GM18867 (cell line): Measurements from ENCODE around the gene SH3RF3.
"Not testable (repeated sequence)": the region's sequence is repeated elsewhere in the genome, so short reads cannot be mapped to it uniquely, and the experiment has no call there.

Experiments used
- ATAC-seq: cut with Tn5 transposase; IDR thresholded peaks from one replicate; pipeline ENCODE4 v1.9.1; 2021; ENCODE audit warnings: mild to moderate bottlenecking, moderate library complexity; ENCODE audit not compliant: unreplicated experiment

Gene SH3RF3

DNA sequence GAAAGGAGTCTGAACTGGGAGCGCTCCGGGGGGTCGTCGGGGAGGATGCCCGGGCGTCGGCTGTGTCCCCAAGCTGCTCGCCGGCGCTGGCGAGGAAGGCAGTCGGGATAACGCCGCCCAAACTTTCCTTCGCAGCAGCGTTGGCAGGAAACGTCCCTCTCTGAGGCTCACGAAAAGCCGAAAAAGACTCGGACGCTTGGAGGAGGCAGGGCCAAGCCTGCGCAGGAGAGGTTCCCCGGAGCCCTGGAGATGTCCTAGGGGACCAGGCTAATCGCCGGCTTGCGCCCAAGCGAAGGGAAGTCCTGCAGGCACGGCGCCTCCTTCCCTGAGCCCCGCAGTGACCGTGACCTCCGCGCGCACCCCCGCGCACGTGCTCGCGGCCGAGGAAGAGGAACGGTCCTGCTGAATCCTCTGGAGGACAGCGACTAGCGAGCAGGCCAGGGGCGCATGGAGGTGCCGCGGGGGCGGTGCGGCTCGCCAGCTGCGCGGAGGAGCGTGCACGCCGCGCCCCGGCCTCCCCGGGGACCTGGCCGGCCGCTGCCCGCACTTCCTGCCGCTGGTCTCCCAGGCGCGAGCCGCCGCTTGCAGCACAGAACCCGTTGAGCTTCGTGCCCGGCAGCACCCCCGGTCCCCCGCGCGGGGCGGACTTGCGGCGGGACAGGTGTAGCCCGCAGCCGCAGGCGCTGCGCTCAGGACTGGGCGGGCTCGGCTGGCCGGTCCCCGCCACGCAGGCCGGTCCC is at the start of gene SH3RF3:
SH3RF3 (plus strand) TSS at position 590 of the 740 bp plus-strand sequence.
- ATAC-seq = no peak

DNA sequence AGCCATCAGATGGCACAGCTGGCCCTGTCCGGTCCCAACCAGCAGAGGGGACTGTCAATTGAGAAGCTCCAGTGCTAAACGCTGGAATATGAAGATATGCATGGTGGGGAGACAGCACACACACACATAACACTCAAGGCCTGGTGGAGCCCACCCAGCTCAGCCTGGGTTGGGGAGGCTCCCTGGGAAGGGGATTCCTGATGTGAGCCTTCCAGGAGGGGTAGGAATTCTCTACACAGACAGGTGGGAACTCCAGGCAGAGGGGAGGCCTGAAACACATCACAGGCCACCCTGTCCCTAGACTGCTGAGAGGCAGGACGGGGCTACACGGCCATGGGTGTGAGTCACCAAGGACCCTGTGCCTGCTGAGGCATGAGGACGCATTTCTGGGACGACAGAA is 49.4 kb upstream of the SH3RF3 start:
- ATAC-seq = no peak

DNA sequence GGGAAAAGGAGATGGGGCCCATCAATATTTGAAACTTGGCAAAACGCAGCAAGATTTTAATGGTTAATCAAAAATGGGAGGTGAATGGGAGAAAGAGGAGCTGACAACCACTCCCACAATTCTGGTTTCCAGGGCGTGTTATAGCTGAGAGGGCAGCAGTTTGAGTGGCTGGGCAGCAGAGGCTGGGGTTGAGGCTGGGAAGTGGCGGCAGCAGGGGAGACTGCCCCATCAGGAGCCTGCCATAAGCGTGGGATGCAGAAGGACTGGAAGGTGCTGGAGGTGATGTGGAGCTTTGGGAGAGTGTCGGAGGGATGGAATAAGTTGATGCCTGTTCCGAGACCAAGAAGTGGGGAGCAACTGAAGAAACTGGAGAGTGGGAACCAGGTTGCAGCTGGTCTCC is 48.9 kb upstream of the SH3RF3 start:
- no peak for ATAC-seq

DNA sequence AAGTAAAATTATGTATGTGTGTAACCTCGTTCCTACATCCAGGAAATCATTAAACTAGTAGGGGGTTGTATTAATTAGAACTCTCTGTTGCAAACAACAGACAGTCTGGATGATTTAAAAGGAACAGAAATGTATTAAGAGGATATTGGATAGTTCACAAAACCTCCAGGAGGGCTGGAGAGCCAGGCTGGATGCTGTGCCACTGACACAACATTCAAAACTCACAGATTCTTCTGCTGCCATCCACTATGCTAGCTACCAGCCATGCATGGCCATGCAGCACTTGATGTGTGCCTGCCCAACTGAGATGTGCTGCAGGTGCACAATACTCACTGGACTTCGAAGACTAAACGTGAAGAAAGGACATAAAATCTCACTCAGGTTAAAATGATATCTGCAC is 48.2 kb upstream of the SH3RF3 start:
- ATAC-seq = no peak

DNA sequence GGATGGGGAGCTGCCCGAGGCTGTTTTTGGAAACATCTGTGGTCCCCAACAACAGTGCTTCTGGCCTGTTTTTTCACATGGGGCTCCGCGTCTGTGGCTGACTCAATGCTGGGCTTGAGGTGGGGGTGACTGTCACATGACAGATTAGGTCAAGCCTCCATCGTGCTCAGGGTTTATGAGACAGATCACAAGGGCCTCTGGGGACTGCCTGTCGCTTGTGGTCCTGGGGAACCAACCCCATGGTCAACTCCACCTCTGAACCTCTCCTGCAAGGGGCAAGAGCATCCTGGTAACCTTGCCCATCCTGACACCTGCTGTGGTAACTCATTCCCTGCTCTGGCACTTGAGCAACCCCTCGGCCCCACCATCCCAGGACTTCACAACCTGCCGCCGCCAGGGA is 47.6 kb upstream of the SH3RF3 start:
- ATAC-seq = no peak

DNA sequence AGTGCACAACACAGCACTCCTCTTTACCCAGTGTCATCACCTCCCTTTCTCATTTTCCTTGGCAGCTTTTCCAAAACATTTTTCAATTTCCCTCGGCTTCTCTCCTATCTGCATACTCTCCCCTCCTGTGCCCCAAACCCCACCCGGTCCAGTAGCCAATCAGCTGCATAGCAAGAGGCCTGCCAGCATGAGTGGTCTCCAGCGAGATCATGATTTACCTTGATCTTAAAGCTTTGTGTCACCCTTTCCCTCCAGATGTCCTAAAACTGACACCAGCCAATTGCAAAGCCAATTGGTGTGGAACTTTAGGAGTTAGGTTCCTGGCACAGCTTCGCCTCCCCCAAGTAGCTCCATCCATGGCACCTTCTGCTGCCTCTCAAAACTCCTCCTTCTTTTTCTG is 45.2 kb upstream of the SH3RF3 start:
- ATAC-seq = no peak

DNA sequence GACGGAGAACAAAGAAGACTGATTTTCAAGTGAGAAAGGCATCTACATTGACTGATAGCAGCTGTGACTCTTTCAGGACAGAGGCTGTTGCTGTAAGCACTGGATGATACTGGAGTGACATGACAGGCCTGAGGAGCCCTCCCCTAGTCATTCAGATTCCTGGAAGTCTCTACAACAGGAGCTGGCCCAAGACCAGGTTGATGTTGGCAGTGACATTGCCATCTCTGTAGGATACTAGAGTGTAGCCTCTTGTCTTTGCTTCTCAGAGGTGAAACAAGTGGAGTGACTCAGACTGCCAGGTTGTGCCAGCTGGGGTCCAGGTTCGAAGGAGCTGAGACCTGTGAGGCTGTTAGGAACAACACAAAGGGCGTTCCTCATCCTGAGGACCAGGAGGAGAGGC is 44.7 kb upstream of the SH3RF3 start:
- ATAC-seq = no peak

DNA sequence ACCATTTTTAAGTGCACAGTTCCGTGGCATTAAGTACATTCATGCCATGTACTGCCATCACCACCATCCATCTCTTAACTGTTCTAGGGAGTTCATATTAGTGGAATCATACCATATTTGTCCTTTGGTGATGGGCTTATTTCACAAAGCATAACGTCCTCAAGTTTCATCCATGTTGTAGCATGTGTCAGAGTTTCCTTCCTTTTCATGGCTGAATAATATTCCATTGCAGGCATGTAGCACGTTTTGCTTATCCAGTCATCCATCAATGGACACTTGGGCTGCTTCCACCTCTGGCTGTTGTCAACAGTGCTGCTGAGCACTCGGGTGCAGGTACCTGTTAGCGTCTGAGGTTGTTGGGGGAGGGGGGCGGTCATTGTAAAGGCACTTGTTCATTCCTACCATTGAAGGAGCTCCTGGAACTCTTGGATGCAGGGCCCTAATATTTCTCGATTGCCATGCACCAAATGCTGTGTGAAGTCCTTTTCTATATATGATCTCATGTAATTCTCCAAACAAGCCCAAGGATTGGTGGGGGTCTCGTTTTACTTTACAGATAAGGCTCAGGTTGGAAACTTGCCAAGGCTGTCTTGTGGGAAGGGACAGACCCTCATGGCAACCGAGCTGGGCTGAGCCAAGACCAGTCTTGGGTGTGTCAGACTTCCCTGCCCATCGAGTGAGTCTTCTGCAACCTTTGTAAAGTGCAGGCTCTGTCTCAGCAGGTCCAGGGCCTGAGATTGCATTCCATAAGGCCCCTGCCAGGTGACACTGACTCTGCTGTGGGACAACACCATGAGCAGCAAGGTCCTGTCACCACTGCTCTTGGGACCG is 42.9 kb upstream of the SH3RF3 start:
- ATAC-seq = no peak

DNA sequence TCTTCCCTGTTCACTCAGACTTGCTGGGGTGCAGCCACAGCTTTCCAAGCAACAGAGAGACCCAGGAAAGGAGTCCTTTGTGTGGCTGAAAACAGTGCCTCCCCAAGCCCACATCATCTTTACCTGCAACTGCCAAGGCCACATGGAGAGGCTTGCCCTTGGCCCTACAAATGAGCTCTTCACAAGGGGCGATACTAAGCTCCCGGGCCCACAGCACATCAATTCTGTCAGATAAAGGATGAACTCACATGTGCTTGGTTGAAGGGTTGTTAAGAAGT is 42.3 kb upstream of the SH3RF3 start:
- ATAC-seq = no peak

DNA sequence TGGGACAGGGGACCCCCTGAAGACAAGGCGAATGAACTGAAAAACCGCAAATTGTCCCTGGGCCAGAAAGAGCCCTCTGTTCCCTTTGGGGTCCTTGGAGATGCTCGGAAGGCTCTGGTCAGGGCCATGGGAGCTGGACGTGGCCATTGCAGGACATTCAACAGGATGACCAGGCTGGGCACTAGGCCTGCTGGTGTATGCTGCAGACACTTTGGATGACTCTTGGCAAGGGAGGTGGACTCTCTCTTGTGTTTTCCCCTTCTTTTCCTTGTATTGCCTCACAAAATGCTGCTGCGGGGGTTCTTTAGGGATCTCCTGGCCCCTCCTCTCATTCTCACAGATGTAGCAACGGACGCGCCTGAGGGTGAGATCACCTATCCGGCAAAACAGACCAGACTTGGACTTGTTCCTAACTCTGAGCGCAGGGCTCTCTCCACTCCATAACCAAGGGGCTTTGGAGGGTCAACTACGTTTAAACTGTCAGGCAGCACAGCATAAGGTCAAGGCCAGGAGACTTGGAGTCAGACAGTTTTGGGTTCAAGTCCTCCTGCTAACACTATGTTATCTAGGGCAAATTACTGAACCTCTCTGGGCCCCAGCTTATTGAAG is 41.8 kb upstream of the SH3RF3 start:
- ATAC-seq = no peak

DNA sequence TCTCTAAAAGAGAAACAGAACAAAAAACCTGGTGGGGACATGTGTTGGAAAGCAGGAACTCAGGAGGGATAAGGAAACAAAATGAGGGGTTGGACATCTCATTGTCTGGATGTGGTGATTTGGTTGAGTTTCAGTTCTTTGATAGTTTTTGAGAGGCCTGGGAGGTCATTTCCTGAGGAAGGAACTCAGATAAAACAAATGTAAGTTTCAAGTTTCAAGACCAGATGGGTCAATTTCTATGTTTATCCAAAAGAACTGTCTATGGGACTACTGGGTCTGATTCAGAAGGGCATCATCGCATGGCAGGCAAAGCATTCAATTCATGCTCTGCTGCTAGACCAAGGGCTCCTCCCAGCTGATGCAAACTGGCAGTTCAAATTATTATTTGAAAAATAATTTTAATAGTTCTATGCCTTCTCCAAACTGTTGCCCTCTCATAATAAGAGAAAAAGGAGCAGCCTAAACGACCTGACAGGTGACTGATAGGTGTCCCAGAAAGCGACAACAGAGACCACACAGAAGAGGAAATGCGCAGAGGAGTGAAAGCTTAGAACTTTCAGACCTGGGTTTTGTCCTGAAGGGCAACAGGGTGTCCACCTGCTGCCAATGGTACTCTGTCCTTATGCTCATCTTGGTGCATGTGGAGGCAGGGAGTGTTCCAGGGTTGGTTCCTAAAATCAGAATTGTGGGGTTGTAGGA is 39.3 kb upstream of the SH3RF3 start:
- ATAC-seq = no peak

DNA sequence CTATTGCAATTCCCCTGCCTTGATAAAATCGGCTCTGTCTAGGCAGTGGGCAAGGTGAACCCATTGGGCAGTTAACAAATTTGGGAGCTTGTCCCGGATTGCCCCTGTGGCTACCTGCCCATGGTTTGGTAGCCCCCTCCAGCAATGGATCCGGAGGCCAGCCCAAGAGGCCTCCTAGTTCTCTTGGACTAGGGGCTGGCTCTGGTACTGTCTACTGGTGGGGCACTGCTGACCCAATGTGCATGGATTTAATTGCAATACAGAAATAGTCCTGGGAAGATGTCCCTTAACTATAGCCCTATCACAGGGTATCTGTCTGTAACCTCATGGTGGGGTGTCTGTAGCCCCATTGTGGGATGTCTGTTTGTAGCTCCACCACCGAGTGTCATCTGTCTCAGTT is 37.5 kb upstream of the SH3RF3 start:
- no peak for ATAC-seq

DNA sequence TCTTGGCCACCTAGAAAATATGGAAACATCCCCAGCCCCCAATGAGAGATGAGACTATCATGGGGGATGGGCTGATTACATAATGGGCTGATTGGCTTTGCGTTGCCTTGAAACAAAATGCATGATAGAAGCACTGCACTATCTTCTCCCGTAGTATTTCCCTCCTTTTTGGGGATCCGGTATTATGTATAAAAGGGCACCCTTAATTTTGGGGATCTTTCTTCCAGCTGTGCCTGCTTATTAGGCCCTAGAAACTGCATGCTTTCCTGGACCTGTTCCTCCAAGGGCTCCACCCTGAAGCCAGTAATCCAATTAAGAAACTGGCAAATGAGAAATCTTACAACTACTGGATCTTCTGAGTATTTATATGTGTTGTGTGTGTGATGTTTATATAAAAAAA is 34.9 kb upstream of the SH3RF3 start:
- no peak for ATAC-seq

DNA sequence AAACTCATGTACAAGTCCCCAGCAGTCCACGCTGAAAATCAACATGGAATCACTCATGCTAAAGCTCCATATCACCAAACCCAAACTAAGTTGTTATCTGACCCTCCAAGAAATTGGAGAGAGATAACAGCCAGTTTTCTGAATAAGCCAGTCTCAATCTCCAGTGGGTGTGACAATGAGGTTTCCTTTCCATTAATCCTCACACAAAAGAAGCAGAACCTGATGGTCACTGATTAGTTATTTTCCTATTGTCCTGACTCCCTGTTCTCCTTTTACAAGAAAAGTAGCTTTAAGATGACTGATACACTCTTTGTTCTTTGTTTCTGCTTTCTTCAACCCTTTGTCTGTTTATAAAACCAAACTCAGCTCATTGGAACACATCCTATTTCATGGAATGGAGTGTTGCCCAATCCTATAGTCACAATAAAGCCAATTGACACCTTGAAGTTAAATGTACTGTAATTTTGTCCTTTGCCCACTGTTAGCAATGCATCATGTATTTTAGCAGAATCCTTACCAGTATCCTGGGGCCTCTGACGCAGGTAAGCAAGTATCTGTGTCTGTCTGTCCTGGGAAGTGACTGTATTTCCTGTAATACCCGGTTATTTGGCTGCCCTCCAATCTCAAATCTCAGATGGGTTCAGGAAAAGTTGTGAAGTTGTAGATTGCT is 30.6 kb upstream of the SH3RF3 start:
- no peak for ATAC-seq

DNA sequence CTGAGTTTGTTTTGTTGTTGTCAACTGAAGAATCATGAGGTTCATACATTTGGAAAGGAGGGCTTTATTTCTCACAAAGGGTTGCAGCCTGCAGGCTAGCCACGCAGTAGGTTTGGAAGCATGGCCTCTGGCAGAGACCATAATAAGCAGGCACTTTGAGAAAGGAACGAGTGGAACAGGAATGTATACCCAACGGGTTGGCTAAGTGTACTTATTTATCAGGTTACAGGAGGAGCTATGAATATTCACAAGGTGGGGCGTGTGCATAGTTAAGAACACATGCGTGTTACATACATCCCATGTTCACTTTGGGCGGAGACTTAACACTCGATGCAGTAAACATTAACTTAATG is 30.1 kb upstream of the SH3RF3 start:
- ATAC-seq = no peak

DNA sequence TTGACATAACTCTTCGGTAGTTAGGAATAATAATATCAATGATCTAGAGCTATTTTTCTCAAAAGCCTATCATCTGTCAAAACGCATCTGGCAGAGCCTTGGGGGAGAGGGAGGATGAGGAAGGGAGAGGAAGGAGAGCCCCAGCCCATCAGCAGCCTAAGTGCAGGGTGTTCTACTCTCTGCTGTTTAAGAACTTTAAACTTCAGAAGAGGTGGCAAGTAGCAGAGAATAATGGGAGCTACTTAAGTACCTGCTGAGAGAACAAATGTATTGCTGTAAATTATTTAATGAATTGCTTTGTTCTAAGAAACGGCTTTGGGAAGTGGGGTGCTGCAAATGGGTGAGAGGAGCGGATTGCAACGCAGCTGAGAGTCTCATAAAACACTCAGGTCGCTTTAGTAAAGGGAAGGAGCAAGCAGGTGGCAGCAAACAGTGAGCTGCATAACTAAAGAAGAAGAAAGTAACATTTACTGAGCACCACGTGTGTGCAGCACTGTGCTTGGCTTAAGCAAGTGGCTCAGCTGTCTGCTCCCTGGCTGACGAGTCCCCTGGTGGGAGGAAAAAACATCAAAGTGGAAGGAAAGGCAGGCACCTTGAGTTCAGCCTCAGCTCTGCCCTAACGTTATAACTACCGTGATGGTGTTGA is 26.3 kb upstream of the SH3RF3 start:
- ATAC-seq = no peak

DNA sequence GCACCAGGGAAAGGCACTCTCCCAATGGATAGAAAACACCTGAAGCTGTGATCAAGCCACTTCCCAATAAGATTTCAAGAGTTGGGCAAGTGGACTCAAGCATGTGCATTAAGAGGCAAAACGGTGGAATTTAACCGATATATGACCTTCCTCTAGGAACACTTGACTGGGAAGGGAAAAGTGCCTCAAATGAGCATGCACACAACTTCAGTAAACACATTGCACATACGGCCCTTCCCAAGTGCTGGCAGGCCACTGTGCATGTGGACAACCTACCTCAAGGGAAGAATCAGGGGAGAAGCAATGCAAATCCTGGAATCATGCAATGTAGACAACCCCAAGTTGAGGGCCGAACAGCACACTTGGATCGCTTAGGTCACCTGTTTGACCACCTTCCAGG is 23.9 kb upstream of the SH3RF3 start:
- ATAC-seq = no peak

DNA sequence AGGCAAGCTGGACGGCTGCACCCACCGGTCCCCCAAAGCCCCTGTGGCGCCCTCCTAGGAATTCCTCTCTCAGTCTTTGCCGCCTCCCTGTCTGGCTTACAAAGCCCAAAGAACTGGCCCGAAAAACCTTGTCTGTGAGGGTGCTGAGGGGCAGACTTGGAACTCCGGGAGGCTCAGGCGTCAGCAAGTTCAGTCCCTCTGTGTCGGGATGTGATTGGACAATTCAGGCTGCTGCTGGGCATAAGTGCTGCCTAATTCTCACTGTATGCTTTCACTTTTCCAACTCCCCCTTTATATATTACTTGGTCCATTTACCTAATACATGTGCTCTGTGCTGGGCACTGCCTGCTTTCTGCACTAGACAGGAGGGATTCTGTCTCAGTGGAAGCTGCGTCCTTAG is 20.3 kb upstream of the SH3RF3 start:
- ATAC-seq = no peak

DNA sequence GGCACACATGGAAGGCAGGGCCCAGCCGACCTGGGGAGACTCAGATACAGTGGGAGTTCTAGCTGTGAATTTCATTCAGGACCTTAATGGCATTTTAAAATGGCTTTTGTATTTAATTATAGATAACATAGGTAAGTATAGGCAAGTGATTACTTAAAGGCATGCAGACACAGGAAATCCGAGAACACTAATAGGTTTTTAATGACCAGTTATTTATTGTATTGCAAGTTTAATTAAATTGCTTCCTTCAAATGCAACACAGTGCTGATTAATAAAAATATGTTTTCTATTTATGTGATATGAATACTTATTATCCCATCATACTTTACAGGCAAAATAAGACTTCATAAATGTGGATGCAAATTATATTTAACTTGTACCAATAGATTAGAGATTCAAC is 19.7 kb upstream of the SH3RF3 start:
- ATAC-seq = no peak

DNA sequence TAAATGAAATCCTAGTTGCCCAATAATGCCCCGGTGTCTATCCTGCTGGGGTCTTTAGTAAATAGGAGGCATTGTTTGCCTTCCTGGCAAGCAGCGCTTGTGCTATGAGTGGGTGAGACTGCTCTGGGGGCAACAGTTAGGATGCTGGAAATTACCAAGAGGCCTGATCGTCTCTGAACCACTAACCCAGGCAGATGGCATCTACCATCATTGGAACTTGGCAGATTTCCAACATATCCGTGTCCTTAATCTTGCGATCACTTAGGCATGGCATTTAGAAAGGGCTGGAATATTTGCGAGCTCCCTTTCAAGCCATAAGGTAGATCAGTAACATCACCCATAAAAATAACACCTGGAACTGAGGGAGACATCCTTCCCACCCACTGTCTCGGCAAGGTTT is 18.8 kb upstream of the SH3RF3 start:
- ATAC-seq = no peak

DNA sequence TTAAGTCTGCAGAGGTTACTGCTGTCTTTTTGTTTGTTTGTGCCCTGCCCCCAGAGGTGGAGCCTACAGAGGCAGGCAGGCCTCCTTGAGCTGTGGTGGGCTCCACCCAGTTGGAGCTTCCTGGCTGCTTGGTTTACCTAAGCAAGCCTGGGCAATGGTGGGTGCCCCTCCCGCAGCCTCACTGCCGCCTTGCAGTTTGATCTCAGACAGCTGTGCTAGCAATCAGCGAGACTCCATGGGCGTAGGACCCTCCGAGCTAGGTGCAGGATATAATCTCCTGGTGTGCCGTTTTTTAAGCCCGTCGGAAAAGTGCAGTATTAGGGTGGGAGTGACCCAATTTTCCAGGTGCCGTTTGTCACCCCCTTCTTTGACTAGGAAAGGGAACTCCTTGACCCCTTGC is 11.8 kb upstream of the SH3RF3 start:
- not testable (repeated sequence) for ATAC-seq
